SK-N-SH (cell line): ENCODE results near the gene CDK6.

Experiments used
- FOXM1 ChIP-seq: IDR thresholded peaks from 2 replicates; pipeline ENCODE4 v1.4.0; 2012; ENCODE audit warnings: low read depth, mild to moderate bottlenecking
- GABPA ChIP-seq: IDR thresholded peaks from 2 replicates; pipeline ENCODE4 v1.4.0; 2012; ENCODE audit warnings: low read depth, mild to moderate bottlenecking
- MXI1 ChIP-seq: IDR thresholded peaks from 2 replicates; pipeline ENCODE4 v1.6.1; 2012; ENCODE audit warnings: mild to moderate bottlenecking, low read depth, low read length, improper control_type of control experiment
- POLR2AphosphoS5 ChIP-seq: IDR thresholded peaks from 2 replicates; pipeline ENCODE4 v1.6.1; 2012; ENCODE audit warnings: low read depth, low read length
- RAD21 ChIP-seq: IDR thresholded peaks from 2 replicates; pipeline ENCODE4 v1.6.1; 2012; ENCODE audit warnings: mild to moderate bottlenecking, low read length
- RFX5 ChIP-seq: IDR thresholded peaks from 2 replicates; pipeline ENCODE4 v1.6.1; 2012; ENCODE audit warnings: mild to moderate bottlenecking, improper control_type of control experiment, low read length
- SIN3A ChIP-seq: IDR thresholded peaks from 2 replicates; pipeline ENCODE4 v1.6.1; 2012; ENCODE audit warnings: low read depth, mild to moderate bottlenecking, low read length, moderate library complexity, borderline replicate concordance
- TF ChIP-seq, protein P1 (sequence below): fragments of 200-600 bp; sonication (generic); IDR thresholded peaks from 2 replicates; pipeline ENCODE4 v1.6.1; 2017; ENCODE audit warnings: antibody characterized with exemption, mild to moderate bottlenecking, moderate library complexity
- TF ChIP-seq, protein P2 (sequence below): IDR thresholded peaks from 2 replicates; pipeline ENCODE4 v1.6.1; 2012; ENCODE audit warnings: mild to moderate bottlenecking, low read depth, low read length, moderate library complexity
- TF ChIP-seq, protein P3 (sequence below): fragments of 150-350 bp; IDR thresholded peaks from 2 replicates; pipeline ENCODE4 v1.6.1; 2017; ENCODE audit warnings: antibody characterized with exemption, low read length, low read depth, borderline replicate concordance
- TF ChIP-seq, protein P4 (sequence below): IDR thresholded peaks from 2 replicates; pipeline ENCODE4 v1.4.0; 2012; ENCODE audit warnings: low read depth

DNA sequence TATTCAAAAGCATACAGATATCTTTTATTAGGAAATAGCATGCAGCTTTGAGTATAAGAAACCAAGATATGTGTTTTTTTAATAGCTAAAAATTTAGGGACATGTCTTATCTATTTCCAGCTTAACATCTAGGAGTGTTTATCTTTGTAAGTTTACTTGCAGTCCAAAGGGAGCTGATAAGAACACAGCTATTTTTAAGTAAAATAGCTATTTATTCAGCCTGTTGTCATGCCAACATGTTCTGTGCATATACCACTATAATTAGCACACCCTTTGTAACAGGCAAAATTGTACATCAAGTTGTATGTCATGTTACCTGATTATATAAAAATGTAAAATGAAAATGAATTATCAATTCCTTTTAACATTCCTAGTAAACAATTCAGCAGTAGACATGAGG lies 275.8 kb downstream of the CDK6 start:
- TF ChIP-seq MXI1 (no peak), POLR2AphosphoS5 (no peak), GABPA (no peak), FOXM1 (no peak), SIN3A (no peak), RFX5 (no peak), RAD21 (no peak)
- TF ChIP-seq, protein P1, sequence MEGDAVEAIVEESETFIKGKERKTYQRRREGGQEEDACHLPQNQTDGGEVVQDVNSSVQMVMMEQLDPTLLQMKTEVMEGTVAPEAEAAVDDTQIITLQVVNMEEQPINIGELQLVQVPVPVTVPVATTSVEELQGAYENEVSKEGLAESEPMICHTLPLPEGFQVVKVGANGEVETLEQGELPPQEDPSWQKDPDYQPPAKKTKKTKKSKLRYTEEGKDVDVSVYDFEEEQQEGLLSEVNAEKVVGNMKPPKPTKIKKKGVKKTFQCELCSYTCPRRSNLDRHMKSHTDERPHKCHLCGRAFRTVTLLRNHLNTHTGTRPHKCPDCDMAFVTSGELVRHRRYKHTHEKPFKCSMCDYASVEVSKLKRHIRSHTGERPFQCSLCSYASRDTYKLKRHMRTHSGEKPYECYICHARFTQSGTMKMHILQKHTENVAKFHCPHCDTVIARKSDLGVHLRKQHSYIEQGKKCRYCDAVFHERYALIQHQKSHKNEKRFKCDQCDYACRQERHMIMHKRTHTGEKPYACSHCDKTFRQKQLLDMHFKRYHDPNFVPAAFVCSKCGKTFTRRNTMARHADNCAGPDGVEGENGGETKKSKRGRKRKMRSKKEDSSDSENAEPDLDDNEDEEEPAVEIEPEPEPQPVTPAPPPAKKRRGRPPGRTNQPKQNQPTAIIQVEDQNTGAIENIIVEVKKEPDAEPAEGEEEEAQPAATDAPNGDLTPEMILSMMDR: no peak
- TF ChIP-seq, protein P2, sequence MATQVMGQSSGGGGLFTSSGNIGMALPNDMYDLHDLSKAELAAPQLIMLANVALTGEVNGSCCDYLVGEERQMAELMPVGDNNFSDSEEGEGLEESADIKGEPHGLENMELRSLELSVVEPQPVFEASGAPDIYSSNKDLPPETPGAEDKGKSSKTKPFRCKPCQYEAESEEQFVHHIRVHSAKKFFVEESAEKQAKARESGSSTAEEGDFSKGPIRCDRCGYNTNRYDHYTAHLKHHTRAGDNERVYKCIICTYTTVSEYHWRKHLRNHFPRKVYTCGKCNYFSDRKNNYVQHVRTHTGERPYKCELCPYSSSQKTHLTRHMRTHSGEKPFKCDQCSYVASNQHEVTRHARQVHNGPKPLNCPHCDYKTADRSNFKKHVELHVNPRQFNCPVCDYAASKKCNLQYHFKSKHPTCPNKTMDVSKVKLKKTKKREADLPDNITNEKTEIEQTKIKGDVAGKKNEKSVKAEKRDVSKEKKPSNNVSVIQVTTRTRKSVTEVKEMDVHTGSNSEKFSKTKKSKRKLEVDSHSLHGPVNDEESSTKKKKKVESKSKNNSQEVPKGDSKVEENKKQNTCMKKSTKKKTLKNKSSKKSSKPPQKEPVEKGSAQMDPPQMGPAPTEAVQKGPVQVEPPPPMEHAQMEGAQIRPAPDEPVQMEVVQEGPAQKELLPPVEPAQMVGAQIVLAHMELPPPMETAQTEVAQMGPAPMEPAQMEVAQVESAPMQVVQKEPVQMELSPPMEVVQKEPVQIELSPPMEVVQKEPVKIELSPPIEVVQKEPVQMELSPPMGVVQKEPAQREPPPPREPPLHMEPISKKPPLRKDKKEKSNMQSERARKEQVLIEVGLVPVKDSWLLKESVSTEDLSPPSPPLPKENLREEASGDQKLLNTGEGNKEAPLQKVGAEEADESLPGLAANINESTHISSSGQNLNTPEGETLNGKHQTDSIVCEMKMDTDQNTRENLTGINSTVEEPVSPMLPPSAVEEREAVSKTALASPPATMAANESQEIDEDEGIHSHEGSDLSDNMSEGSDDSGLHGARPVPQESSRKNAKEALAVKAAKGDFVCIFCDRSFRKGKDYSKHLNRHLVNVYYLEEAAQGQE: no peak
- TF ChIP-seq, protein P3, sequence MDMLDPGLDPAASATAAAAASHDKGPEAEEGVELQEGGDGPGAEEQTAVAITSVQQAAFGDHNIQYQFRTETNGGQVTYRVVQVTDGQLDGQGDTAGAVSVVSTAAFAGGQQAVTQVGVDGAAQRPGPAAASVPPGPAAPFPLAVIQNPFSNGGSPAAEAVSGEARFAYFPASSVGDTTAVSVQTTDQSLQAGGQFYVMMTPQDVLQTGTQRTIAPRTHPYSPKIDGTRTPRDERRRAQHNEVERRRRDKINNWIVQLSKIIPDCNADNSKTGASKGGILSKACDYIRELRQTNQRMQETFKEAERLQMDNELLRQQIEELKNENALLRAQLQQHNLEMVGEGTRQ: no peak
- TF ChIP-seq, protein P4, sequence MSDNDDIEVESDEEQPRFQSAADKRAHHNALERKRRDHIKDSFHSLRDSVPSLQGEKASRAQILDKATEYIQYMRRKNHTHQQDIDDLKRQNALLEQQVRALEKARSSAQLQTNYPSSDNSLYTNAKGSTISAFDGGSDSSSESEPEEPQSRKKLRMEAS: no peak
